Measurements from ENCODE around the gene QSOX1.

The QSOX1 gene

DNA sequence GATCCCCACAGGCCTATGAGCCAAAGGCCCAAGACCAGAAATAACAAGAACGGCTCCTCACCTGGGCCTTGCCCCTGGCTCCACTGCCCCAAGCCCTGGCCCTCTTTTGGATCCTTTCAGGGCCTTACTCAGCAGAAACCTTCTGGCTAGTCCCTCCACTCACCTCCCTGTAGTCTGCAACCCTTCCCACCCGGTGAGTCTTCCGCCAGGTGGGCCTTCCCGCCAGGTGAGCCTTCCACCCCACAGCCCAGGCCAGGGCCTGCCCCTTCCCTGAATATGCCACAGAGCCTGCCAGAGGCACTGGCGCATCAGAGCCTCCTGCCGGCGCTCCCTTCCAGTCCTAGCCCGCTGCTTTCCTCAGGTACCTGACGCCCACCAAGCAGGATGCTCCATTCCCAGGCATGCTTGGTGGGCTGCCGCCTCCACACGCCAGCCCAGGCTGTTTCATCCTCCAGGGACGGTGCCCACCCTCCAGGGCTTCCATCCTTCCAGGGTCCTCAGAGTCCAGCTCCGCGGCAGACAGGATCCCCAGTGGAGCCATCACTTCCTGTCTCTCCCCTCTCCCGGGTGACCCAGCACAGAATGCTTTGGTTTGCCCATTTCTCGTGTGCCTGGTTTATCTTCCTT lies 96.3 kb downstream of the QSOX1 start:
- no peak for FAIRE-seq
- TF ChIP-seq, protein P1, sequence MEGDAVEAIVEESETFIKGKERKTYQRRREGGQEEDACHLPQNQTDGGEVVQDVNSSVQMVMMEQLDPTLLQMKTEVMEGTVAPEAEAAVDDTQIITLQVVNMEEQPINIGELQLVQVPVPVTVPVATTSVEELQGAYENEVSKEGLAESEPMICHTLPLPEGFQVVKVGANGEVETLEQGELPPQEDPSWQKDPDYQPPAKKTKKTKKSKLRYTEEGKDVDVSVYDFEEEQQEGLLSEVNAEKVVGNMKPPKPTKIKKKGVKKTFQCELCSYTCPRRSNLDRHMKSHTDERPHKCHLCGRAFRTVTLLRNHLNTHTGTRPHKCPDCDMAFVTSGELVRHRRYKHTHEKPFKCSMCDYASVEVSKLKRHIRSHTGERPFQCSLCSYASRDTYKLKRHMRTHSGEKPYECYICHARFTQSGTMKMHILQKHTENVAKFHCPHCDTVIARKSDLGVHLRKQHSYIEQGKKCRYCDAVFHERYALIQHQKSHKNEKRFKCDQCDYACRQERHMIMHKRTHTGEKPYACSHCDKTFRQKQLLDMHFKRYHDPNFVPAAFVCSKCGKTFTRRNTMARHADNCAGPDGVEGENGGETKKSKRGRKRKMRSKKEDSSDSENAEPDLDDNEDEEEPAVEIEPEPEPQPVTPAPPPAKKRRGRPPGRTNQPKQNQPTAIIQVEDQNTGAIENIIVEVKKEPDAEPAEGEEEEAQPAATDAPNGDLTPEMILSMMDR (IDR thresholded peaks at IDR 0.05; ENCODE audit: insufficient read depth, missing control alignments): no peak
- no peak for DNase-seq (ENCODE audit: insufficient read length, low spot score)

DNA sequence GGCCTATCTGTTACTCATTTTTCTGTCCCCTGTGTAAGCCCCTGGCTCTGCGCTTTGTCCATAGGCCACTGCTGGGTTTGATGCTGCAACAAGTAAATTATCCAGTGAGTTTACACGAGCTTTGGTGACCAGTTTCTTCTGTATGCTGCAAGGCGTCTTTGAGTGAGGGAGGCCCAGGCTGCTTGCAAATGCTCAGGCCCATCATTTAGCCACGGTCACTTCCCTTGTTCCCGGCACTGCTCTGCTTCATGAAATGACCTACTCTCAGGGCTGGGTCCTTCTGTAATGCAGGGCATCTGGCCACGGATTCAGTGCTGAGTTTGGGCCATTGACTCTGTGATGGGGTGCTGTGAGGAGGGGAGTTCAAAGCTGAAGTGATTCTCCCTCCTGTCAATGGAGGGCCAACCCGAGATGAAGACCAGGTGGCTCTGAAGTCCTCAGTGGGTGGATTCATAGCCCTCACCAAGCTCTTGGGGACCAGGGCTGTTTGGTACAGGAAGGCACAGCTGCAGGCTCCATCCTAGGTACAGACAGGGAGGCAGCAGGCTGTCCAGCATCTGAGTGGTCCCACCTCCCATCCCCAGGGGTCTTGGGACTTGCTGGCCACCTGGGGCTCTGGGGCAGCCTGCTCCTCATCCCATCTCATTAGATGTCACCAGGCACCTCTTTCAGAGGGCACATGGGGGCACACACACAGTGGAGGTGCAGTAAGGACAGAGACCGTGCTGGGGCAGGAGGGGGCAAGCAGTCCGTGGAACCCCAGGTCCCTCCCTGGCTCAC lies 97.0 kb downstream of the QSOX1 start:
- FAIRE-seq (no peak), DNase-seq (ENCODE audit: insufficient read length, low spot score) (no peak)
- TF ChIP-seq, protein P1 (IDR thresholded peaks at IDR 0.05; ENCODE audit: insufficient read depth, missing control alignments): no peak

DNA sequence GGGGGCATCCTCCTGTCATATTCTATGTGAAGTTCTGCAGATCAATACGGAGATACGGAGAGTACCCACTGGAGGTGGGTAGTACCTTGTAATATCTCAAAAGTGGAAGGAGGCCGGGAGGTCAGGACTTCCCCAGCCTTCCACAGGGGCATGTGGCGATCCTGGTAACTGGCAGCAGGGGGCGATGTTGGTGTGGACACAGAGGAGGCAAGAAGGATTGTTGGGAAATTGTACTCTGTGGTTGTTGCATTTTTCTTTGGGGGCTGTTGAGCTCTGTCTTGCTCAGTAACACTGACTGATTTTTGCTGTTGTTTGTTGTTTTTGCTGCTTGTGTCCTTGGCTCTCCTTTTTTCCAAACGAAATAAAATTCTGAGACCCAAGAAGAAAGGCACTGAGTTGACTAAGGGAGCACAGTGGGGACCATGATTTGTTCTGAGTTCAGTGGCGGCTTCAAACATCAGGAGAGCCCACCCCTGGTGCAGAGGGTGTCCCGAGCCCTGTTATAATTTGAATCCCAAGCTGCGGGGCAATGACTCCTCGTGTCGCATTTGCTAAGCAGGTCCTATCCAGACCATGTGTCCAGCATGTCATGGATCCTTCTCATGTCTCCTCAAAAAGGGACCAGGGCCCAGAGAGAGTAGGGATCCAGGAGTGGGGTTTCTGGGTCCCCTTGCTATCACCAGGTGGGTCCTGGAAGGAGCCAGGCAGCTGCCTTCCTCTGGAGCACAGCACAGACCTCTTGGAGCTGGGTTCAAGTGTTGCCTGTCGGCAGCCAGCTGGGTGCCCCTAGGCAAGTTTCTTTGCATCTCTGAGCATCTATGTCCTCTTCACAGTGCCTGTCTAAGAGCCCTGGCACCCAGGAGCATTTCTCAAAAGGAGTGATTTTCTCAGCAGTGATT lies 98.2 kb downstream of the QSOX1 start:
- DNase-seq (ENCODE audit: insufficient read length, low spot score): peak; percentile 65
- FAIRE-seq: peak; percentile 38

More for the DNA sequence above, 98.2 kb downstream of the QSOX1 start:
- TF ChIP-seq, protein P1 (IDR thresholded peaks at IDR 0.05; ENCODE audit: insufficient read depth, missing control alignments): peak; percentile 99

Data from D721Med (cell line).